Astrocyte (in vitro differentiated cells and primary cell): ENCODE measurements around the gene FFAR3.

Experiments used
- EZH2 ChIP-seq: IDR thresholded peaks from 2 replicates; pipeline ENCODE4 v1.6.1; 2012; ENCODE audit warnings: mild to moderate bottlenecking, low read length, inconsistent platforms; ENCODE audit not compliant: insufficient read depth
- TF ChIP-seq, protein P1 (sequence below): IDR thresholded peaks from 2 replicates; pipeline ENCODE4 v1.5.1; 2011; ENCODE audit warnings: low read depth, mild to moderate bottlenecking, inconsistent platforms, low read length, moderate library complexity; ENCODE audit not compliant: insufficient read depth

DNA sequence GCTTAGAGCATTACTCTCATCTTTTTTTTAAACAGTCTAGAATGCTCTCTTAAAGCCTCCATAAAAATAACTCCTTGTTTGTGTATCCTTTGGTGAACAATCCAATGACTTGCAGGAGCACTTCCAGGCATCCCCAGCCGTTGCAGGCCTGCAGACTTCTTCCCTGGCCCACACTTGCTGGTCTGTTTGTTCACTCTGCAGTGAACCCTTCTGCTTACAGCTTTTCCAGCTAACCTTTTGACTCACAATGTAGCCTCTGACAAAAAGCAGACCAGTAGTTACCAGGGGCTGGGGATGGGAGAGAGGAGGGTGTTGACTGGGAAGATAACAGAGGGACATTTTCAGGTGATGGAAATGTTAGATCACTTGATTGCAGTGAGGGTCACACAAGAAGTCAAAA is 21.7 kb downstream of the FFAR3 start:
- TF ChIP-seq EZH2, result no peak
- TF ChIP-seq, protein P1, sequence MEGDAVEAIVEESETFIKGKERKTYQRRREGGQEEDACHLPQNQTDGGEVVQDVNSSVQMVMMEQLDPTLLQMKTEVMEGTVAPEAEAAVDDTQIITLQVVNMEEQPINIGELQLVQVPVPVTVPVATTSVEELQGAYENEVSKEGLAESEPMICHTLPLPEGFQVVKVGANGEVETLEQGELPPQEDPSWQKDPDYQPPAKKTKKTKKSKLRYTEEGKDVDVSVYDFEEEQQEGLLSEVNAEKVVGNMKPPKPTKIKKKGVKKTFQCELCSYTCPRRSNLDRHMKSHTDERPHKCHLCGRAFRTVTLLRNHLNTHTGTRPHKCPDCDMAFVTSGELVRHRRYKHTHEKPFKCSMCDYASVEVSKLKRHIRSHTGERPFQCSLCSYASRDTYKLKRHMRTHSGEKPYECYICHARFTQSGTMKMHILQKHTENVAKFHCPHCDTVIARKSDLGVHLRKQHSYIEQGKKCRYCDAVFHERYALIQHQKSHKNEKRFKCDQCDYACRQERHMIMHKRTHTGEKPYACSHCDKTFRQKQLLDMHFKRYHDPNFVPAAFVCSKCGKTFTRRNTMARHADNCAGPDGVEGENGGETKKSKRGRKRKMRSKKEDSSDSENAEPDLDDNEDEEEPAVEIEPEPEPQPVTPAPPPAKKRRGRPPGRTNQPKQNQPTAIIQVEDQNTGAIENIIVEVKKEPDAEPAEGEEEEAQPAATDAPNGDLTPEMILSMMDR, result no peak
